Measurements from ENCODE around the gene MYH7. TPM values are rescaled to one million over a fixed set of nuclear protein-coding genes. Genes with fewer than 3 reads are reported as not detected.

MYH7 gene
- total RNA-seq, 2 experiments from 2014 or later: 0.09 to 0.16 TPM

GRCh38 chr14:23443881-23444280 lies 8.4 kb upstream of the MYH7 start:
- no peaks in the 10 kb centered on the region for H3K9me3 Mint-ChIP-seq (ENCODE audit: low read depth)

GRCh38 chr14:23443411-23443812 lies 8.0 kb upstream of the MYH7 start:
- DNase-seq (no peak), ATAC-seq (no peak)
- no peaks in the 10 kb centered on the region for H3K9me3 Mint-ChIP-seq (ENCODE audit: low read depth)
- H3K27ac Mint-ChIP-seq: no peak overlapping the region
- H3K27me3 Mint-ChIP-seq: peaks cover 5% of the 10 kb centered on the region
- no peak overlapping the region for H3K4me3 Mint-ChIP-seq
- peaks cover 11% of the 10 kb centered on the region for H3K4me1 Mint-ChIP-seq
- CTCF ChIA-PET: interaction anchor here (1.4 kb wide), 1 partner anchor 13 kb away, joined by 3 read pairs; no protein-coding TSS in a partner anchor
- peaks cover 2% of the 10 kb centered on the region for H3K36me3 Mint-ChIP-seq

More at GRCh38 chr14:23443881-23444280, 8.4 kb upstream of the MYH7 start:
- H3K36me3 Mint-ChIP-seq: peaks cover 2% of the 10 kb centered on the region
- H3K27me3 Mint-ChIP-seq: peaks cover 5% of the 10 kb centered on the region
- H3K27ac Mint-ChIP-seq: no peak overlapping the region
- H3K4me3 Mint-ChIP-seq: no peak overlapping the region
- DNase-seq (no peak), ATAC-seq (no peak)
- H3K4me1 Mint-ChIP-seq: peaks cover 11% of the 10 kb centered on the region
- CTCF ChIA-PET: interaction anchor here (1.4 kb wide), 1 partner anchor 14 kb away, joined by 3 read pairs; no protein-coding TSS in a partner anchor

DNA sequence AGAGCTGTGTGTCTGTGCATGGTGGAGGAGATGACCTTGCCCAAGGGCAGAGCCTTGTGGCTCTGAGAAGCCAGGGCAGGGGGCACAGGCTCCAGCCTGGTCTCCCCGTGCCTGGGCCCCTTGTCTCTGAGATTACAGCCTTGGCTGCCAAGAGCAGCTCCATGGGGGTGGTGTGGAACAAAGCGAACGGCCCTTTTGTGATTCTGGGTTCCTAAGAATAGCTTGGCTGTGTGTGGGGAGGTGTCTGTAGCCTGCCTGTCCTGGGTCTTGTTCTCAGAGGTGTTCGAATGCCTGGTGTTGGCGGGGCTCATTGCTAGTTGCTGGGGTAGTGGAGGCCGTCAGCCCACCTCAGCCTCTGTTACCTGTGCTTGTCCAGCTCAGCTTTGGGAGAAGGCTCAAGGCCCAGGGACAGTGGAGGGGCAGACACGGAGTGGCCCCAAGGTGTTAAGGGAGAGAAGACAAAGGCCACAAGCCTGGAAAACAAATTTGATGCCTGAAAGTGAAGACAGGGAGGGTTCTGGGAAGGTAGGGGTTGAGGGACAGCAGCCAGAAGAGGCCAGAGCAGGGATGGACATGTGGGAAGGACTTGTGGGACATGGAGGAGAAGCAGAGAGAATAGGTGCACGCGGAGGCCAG lies 7.4 kb upstream of the MYH7 start:
- peaks cover 5% of the 10 kb centered on the region for H3K27me3 Mint-ChIP-seq
- peaks cover 9% of the 10 kb centered on the region for H3K4me1 Mint-ChIP-seq
- no peaks in the 10 kb centered on the region for H3K36me3 Mint-ChIP-seq
- no peak overlapping the region for H3K4me3 Mint-ChIP-seq
- H3K9me3 Mint-ChIP-seq (ENCODE audit: low read depth): no peaks in the 10 kb centered on the region
- ATAC-seq (no peak), DNase-seq (no peak)
- H3K27ac Mint-ChIP-seq: no peak overlapping the region
- CTCF ChIA-PET: interaction anchor here (1.4 kb wide), 1 partner anchor 13 kb away, joined by 3 read pairs; no protein-coding TSS in a partner anchor

DNA sequence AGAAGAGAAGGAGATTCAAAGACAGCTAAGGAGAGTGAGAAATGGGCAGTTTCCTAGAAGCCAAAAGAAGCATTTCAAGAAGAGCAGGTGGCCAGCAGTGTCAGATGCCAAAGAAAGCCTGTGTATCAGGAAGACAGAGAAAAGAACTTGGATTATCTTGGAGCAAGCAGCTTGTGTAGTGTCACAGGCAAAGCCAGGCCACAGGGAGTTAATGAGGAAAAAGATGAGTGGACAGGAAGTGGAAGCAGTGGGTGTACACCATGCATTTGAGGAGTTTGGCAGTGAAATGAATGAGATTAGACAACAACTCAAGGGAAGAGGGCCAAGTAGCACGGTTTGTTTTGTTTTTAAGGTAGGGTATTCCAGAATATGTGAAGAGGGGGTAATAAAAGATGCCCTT lies 5.6 kb upstream of the MYH7 start:
- Mint-ChIP-seq H3K36me3 (no peaks in the 10 kb centered on the region), H3K4me1 (peaks cover 3% of the 10 kb centered on the region)
- CTCF ChIA-PET: no interaction called here

GRCh38 chr14:23439107-23439835 lies 3.8 kb upstream of the MYH7 start:
- no peak for ATAC-seq
- Mint-ChIP-seq H3K4me1 (peaks cover 3% of the 10 kb centered on the region), H3K36me3 (no peaks in the 10 kb centered on the region), H3K27ac (no peak overlapping the region), H3K27me3 (peaks cover 5% of the 10 kb centered on the region), H3K9me3 (ENCODE audit: low read depth) (no peaks in the 10 kb centered on the region), H3K4me3 (no peak overlapping the region)
- peak; percentile 27 for DNase-seq
- CTCF ChIA-PET: interaction anchor here (1.3 kb wide), 1 partner anchor 120 kb away, joined by 4 read pairs; no protein-coding TSS in a partner anchor

More for the DNA sequence above, 5.6 kb upstream of the MYH7 start:
- no peak overlapping the region for H3K27ac Mint-ChIP-seq
- no peaks in the 10 kb centered on the region for H3K9me3 Mint-ChIP-seq (ENCODE audit: low read depth)
- no peak overlapping the region for H3K4me3 Mint-ChIP-seq
- peak; percentile 8 for DNase-seq
- peak; percentile 12 for ATAC-seq
- peaks cover 5% of the 10 kb centered on the region for H3K27me3 Mint-ChIP-seq

- Mint-ChIP-seq H3K27me3 (peaks cover 2% of the 10 kb centered on the region), H3K9me3 (ENCODE audit: low read depth) (no peaks in the 10 kb centered on the region), H3K4me1 (peaks cover 3% of the 10 kb centered on the region), H3K4me3 (no peak overlapping the region), H3K27ac (no peak overlapping the region), H3K36me3 (no peaks in the 10 kb centered on the region)
- DNase-seq (peak; percentile 32), ATAC-seq (no peak)
- CTCF ChIA-PET: interaction anchor here (1.2 to 1.3 kb wide), 2 partner anchors 14 to 121 kb away, joined by 3 to 4 read pairs; no protein-coding TSS in a partner anchor
Measured at GRCh38 chr14:23438101-23438971, 2.9 kb upstream of the MYH7 start.

DNA sequence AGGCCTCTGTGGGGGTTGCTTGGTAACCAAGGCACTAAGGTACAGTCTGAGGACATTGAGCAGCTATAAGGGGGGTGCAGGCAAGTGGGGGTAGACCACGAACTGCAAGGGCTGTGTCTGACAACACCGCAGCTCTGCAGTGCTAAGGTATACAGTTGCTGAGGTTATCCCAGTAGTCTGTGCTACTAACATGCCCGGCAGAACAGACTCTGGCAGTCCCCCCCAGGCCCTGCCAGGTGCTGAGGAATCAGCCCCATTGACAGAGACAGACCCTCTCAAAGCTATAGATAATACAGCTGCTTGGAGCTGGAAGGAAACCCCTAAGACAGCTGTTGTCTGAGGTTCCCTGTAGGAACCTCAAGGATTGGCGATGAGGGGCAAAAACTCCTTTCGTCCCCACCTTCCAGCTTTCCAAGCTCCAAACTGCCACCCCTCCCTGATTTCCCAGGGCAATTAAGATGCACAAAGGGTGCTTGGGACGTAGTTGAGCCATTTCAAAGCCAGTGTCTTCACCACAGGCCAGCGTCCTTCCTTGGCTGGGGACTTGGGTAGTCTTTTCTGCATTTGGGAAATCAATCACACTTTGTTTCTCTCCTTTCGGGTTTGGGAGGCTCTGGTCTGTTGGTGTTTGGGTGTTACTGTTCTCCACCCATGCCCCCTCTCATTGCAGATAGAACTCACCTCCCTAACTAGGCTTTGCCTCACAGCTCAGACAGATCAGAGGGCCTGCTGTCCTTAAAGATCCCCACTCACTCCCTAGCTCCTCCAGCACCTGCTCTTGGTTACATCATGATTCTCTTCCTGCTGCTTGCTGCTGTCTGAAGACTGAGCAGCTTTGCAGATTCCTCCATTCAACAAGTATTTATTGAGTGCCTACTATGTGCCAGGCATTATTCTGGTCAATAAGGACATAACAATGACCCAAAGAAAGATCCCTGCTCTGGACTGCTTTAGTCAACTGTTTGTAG lies 2.0 kb upstream of the MYH7 start:
- no peaks in the 10 kb centered on the region for H3K9me3 Mint-ChIP-seq (ENCODE audit: low read depth)
- no peaks in the 10 kb centered on the region for H3K27me3 Mint-ChIP-seq
- H3K4me3 Mint-ChIP-seq: no peak overlapping the region
- peaks cover 3% of the 10 kb centered on the region for H3K4me1 Mint-ChIP-seq
- no peak overlapping the region for H3K27ac Mint-ChIP-seq
- ATAC-seq: no peak
- no peaks in the 10 kb centered on the region for H3K36me3 Mint-ChIP-seq
- peak; percentile 21 for DNase-seq
- CTCF ChIA-PET: interaction anchor here (0.9 to 1.2 kb wide), 2 partner anchors 13 to 58 kb away, joined by 3 read pairs; no protein-coding TSS in a partner anchor

DNA sequence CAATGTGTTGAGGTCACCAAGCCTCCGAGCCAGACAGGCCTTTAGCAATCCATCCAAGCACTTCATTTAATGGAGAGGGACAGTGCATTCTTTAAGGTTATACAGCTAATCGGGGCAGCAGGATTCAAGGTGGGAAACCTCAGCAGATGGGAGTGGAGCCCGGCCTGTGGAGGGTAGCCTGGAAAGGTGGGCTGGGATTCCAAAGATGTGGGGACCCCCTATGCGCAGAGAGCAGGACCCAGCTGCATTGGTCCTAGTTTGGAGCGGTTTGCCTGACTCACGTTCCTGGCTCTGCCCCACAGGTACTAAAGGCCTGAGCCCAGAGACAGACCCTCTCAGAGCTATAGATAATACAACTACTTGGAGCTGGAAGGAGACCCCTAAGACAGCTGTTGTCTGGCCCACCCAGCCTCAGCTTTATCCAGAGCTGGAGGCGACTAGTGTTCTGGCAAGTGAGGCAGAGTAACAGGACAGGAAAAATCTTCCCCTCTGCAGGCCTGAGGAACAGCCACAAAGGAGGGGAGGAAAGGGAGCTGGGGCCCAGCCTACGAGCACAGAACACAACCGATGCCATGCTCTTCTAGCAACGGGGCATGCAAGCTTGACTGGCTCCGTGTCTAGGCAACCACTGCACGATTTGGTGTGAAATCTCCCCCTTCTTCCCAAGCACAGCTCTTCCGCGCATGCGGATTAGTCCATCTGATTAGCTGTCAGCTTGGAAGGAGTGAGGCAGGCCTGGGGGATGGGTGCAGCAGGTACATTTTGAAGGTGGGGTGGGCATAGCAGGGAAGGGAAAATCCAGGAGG lies 1.1 kb upstream of the MYH7 start:
- DNase-seq (peak; percentile 19), ATAC-seq (no peak)
- H3K9me3 Mint-ChIP-seq (ENCODE audit: low read depth): no peaks in the 10 kb centered on the region
- no peaks in the 10 kb centered on the region for H3K27me3 Mint-ChIP-seq
- H3K36me3 Mint-ChIP-seq: no peaks in the 10 kb centered on the region
- no peak overlapping the region for H3K27ac Mint-ChIP-seq
- CTCF ChIA-PET: interaction anchor here (0.9 to 1.2 kb wide), 2 partner anchors 12 to 57 kb away, joined by 3 read pairs; no protein-coding TSS in a partner anchor
- H3K4me3 Mint-ChIP-seq: no peak overlapping the region
- H3K4me1 Mint-ChIP-seq: peaks cover 3% of the 10 kb centered on the region

DNA sequence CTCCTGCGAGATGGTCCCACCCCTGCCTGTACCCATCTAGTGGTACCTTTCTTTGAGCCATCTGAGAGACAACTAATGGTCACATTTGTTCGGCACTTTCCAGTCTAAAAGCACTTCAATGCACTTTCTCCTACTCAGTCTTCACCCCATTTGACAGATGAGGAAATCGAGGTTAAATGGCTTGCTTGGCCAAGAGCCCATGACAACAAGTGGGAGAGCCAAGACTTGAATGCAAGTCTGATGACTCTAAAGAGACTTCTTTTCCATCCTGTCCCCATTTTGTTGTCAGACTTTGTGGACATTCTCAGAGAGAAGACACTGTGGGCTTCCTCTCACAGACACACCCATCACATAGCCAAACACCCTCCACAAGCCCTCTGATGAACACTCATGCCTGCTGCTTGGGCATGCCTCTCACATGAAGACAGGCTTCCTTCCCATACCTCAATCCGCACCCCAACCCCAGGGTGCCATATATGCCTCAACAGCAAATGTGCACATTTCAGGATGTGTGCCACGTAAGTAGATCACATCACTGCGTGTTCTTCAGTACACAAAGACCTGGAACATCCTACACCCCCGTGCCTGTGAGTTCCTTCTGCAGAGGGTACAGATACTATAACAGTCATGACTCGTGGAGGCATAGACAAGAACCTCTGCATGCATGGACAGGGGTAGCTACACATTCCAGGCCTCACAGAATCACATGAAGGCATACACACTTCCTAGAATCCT lies 805 bp downstream of the MYH7 start:
- DNase-seq (no peak), ATAC-seq (no peak)
- no peaks in the 10 kb centered on the region for H3K9me3 Mint-ChIP-seq (ENCODE audit: low read depth)
- CTCF ChIA-PET: no interaction called here
- no peaks in the 10 kb centered on the region for H3K27me3 Mint-ChIP-seq
- no peak overlapping the region for H3K27ac Mint-ChIP-seq
- no peaks in the 10 kb centered on the region for H3K36me3 Mint-ChIP-seq
- H3K4me1 Mint-ChIP-seq: peaks cover 11% of the 10 kb centered on the region
- no peak overlapping the region for H3K4me3 Mint-ChIP-seq

- H3K27ac Mint-ChIP-seq: no peak overlapping the region
- DNase-seq: no peak
- no peaks in the 10 kb centered on the region for H3K36me3 Mint-ChIP-seq
- H3K27me3 Mint-ChIP-seq: no peaks in the 10 kb centered on the region
- no peak for ATAC-seq
- no peak overlapping the region for H3K4me3 Mint-ChIP-seq
- CTCF ChIA-PET: no interaction called here
- no peaks in the 10 kb centered on the region for H3K9me3 Mint-ChIP-seq (ENCODE audit: low read depth)
- H3K4me1 Mint-ChIP-seq: peaks cover 11% of the 10 kb centered on the region
Measured at GRCh38 chr14:23433457-23433856, 2.0 kb downstream of the MYH7 start.

DNA sequence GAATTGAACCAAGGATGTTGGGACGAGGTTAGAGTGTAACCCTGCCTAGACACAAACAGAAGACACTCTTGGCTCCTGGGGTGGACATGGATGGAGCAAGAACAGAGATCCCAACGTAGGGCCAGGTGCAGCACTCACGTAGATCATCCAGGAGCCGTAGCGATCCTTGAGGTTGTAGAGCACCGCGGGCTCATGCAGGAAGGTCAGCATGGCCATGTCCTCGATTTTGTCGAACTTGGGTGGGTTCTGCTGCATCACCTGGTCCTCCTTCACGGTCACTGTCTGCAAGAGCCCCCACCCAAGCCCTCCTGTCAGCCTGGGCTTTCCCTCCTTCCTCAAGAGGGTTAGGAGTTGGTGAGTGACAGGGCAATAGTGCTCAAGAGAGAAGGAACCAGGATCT lies 2.5 kb downstream of the MYH7 start:
- Mint-ChIP-seq H3K4me1 (peaks cover 11% of the 10 kb centered on the region), H3K27me3 (no peaks in the 10 kb centered on the region), H3K36me3 (no peaks in the 10 kb centered on the region), H3K4me3 (no peak overlapping the region), H3K9me3 (ENCODE audit: low read depth) (no peaks in the 10 kb centered on the region), H3K27ac (no peak overlapping the region)
- DNase-seq (no peak), ATAC-seq (no peak)
- CTCF ChIA-PET: no interaction called here
